ENCODE data around the gene AMN.

- TF ChIP-seq, protein P1, sequence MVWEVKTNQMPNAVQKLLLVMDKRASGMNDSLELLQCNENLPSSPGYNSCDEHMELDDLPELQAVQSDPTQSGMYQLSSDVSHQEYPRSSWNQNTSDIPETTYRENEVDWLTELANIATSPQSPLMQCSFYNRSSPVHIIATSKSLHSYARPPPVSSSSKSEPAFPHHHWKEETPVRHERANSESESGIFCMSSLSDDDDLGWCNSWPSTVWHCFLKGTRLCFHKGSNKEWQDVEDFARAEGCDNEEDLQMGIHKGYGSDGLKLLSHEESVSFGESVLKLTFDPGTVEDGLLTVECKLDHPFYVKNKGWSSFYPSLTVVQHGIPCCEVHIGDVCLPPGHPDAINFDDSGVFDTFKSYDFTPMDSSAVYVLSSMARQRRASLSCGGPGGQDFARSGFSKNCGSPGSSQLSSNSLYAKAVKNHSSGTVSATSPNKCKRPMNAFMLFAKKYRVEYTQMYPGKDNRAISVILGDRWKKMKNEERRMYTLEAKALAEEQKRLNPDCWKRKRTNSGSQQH (CRISPR knock-in tag; IDR thresholded peaks at IDR 0.05), result no peak
- TF ChIP-seq MYC (IDR thresholded peaks at IDR 0.05; ENCODE audit: low read depth, low read length), result no peak
- no peak for TF ChIP-seq MYC (CRISPR knock-in tag; IDR thresholded peaks at IDR 0.05; ENCODE audit: borderline replicate concordance, low read depth)
- no peak for TF ChIP-seq SMAD4 (CRISPR knock-in tag; conservative IDR thresholded peaks at IDR 0.05)
Observed at GRCh38 chr14:102878970-102879460, 43.4 kb upstream of the AMN start.
